Activated CD8-positive, alpha-beta T cell treated with anti-CD3 and anti-CD28 coated beads for 36 hours (primary cell): Measurements from ENCODE around the gene MYO1B. TPM values are rescaled to one million over a fixed set of nuclear protein-coding genes. Genes with fewer than 3 reads are reported as not detected.

Experiments used
- ATAC-seq: fragments of 200-7000 bp; cut with Tn5 transposase; one replicate; pipeline ENCODE4 v1.10.0; 2021; ENCODE audit warnings: mild to moderate bottlenecking, moderate library complexity
- CTCF ChIA-PET: fragments of 350-600 bp; sonication (Branson Sonifier 250); formaldehyde crosslinking; loops from one replicate; lab custom pipeline; 2021; ENCODE audit warnings: antibody characterized with exemption; lab: Charles Lee
- POLR2A ChIA-PET: fragments of 350-600 bp; sonication (Branson Sonifier 250); formaldehyde crosslinking; loops from one replicate; lab custom pipeline; 2021; ENCODE audit warnings: antibody characterized with exemption; lab: Charles Lee
- DNase-seq: peaks from one replicate; pipeline ENCODE4 v3.0.0-alpha.2; 2020
- H3K27ac Mint-ChIP-seq: one replicate; pipeline ENCODE4 v1.8.0; 2021; ENCODE audit warnings: mild to moderate bottlenecking, mixed read lengths
- H3K27me3 Mint-ChIP-seq: one replicate; pipeline ENCODE4 v1.8.0; 2021; ENCODE audit warnings: mixed read lengths
- H3K36me3 Mint-ChIP-seq: one replicate; pipeline ENCODE4 v1.8.0; 2021; ENCODE audit warnings: low read depth, mixed read lengths
- H3K4me1 Mint-ChIP-seq: one replicate; pipeline ENCODE4 v1.8.0; 2021; ENCODE audit warnings: low read depth, mixed read lengths
- H3K4me3 Mint-ChIP-seq: one replicate; pipeline ENCODE4 v1.8.0; 2021; ENCODE audit warnings: mild to moderate bottlenecking, moderate library complexity, mixed read lengths
- H3K9me3 Mint-ChIP-seq: one replicate; pipeline ENCODE4 v1.8.0; 2021; ENCODE audit warnings: mixed read lengths
- intact Hi-C: fragments of 100-400 bp; cut with micrococcal nuclease; formaldehyde crosslinking; loops from one replicate; pipeline ENCODE4 v1.10.0; 2022
- total RNA-seq, 2 experiments: library from RNA; stranded (reverse); gene quantifications; one replicate each; pipeline ENCODE4 v1.2.3, GENCODE V29; 2021
- TF ChIP-seq, protein P1 (sequence below): fragments of 200-600 bp; IDR thresholded peaks from one replicate; pipeline ENCODE4 v1.8.0; 2022; ENCODE audit warnings: antibody characterized with exemption, mild to moderate bottlenecking

The MYO1B gene
- total RNA-seq, 2 experiments from 2014 or later = 43.2 to 44.8 TPM

DNA sequence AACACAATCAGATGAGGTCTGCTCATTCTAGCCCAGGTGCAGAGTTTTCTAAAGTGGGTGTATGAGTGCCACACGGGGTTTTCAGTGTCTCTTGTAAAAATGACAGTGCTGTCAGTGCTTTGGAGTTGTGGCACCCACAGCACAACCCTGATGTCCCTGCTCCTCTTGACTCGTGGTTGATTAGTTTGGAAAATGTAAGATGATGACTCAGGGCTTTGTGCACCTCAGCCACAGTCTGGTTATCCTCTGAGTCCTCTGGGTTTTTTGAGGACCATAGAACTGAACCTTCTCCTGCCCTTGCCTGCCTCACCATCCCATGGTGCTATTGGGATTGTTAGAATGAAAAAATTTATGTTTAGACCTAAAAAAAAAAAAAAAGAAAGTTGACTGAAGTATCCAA lies 105.6 kb downstream of the MYO1B start:
- peaks cover 3% of the 10 kb centered on the region for H3K9me3 Mint-ChIP-seq
- intact Hi-C loops = no loop called here
- DNase-seq (no peak), ATAC-seq (no peak)
- H3K27ac Mint-ChIP-seq = no peak overlapping the region
- ChIA-PET CTCF (no interaction called here), POLR2A (no interaction called here)
- H3K36me3 Mint-ChIP-seq = peaks cover 2% of the 10 kb centered on the region
- H3K4me3 Mint-ChIP-seq = no peak overlapping the region
- H3K4me1 Mint-ChIP-seq = no peaks in the 10 kb centered on the region
- no peaks in the 10 kb centered on the region for H3K27me3 Mint-ChIP-seq
- TF ChIP-seq, protein P1, sequence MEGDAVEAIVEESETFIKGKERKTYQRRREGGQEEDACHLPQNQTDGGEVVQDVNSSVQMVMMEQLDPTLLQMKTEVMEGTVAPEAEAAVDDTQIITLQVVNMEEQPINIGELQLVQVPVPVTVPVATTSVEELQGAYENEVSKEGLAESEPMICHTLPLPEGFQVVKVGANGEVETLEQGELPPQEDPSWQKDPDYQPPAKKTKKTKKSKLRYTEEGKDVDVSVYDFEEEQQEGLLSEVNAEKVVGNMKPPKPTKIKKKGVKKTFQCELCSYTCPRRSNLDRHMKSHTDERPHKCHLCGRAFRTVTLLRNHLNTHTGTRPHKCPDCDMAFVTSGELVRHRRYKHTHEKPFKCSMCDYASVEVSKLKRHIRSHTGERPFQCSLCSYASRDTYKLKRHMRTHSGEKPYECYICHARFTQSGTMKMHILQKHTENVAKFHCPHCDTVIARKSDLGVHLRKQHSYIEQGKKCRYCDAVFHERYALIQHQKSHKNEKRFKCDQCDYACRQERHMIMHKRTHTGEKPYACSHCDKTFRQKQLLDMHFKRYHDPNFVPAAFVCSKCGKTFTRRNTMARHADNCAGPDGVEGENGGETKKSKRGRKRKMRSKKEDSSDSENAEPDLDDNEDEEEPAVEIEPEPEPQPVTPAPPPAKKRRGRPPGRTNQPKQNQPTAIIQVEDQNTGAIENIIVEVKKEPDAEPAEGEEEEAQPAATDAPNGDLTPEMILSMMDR = no peak

DNA sequence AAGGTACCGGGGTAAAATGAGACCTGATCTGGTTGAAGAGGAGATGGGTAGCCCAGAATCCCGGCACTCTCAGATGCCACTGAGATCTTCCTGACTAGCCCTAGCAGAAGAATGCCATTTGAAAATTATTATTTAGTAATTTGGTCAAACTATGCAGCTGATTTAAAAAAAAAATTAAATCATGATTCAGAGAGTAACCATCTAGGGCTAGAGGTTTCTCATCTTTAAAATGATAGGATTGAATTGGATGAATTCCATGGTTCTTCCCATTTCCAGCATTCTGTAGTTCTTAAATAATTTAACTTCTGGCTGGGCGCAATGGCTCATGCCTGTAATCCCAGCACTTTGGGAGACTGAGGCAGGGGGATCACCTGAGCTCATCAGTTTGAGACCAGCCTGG lies 106.1 kb downstream of the MYO1B start:
- no peak overlapping the region for H3K4me3 Mint-ChIP-seq
- no peak overlapping the region for H3K27ac Mint-ChIP-seq
- ATAC-seq = no peak
- no peaks in the 10 kb centered on the region for H3K27me3 Mint-ChIP-seq
- DNase-seq = no peak
- H3K9me3 Mint-ChIP-seq = peaks cover 3% of the 10 kb centered on the region
- CTCF ChIA-PET = no interaction called here
- POLR2A ChIA-PET = no interaction called here
- intact Hi-C loops = no loop called here
- H3K4me1 Mint-ChIP-seq = no peaks in the 10 kb centered on the region
- TF ChIP-seq, protein P1 = no peak
- peaks cover 2% of the 10 kb centered on the region for H3K36me3 Mint-ChIP-seq

DNA sequence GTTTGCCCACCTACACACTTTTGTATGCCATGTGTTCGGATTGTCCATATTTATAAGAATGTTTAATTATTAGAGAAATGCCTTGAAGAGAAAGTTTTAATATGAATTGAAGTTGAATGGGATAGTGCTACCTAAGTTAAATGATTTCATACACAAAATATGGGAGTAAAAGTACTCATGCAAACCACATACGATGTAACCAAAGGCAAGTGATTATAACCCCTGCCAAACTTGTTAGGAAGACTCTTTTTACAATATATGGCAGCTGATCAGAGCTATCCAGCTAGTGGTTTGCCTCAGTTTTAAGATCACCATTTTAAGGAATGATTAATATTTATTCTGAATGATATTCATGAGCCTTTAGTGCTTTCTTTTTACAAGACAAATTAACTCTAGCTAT lies 106.7 kb downstream of the MYO1B start:
- CTCF ChIA-PET = no interaction called here

DNA sequence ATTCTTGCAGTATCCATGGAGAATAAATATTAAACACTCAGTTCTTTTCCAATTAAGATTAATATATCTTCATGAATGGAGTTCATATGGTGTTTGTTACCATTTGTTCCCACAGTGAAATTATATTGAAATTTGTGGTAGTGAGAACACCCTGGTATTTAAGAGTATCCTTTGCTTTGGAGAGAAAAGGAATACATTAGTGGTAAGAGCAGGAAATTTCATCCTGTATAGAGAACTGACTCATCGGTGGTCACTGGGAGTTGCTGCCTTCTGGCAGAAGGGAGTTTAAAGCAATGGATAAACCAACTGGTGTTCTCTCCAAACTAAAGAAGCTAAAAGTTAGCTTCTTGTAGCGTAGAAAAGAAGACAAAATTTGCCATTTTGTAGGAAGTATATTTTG lies 107.3 kb downstream of the MYO1B start:
- Mint-ChIP-seq H3K4me1 (no peaks in the 10 kb centered on the region), H3K9me3 (peaks cover 3% of the 10 kb centered on the region), H3K36me3 (peaks cover 2% of the 10 kb centered on the region), H3K4me3 (no peak overlapping the region), H3K27me3 (peaks cover 2% of the 10 kb centered on the region), H3K27ac (no peak overlapping the region)
- POLR2A ChIA-PET = no interaction called here
- DNase-seq = no peak
- TF ChIP-seq, protein P1 = no peak
- CTCF ChIA-PET = no interaction called here
- ATAC-seq = no peak
- intact Hi-C loops = no loop called here

More for the DNA sequence above, 106.7 kb downstream of the MYO1B start:
- Mint-ChIP-seq H3K4me1 (no peaks in the 10 kb centered on the region), H3K27ac (no peak overlapping the region), H3K9me3 (peaks cover 3% of the 10 kb centered on the region), H3K27me3 (no peaks in the 10 kb centered on the region), H3K4me3 (no peak overlapping the region), H3K36me3 (peaks cover 2% of the 10 kb centered on the region)
- no peak for DNase-seq
- ATAC-seq = no peak
- intact Hi-C loops = no loop called here
- POLR2A ChIA-PET = no interaction called here
- TF ChIP-seq, protein P1 = no peak

DNA sequence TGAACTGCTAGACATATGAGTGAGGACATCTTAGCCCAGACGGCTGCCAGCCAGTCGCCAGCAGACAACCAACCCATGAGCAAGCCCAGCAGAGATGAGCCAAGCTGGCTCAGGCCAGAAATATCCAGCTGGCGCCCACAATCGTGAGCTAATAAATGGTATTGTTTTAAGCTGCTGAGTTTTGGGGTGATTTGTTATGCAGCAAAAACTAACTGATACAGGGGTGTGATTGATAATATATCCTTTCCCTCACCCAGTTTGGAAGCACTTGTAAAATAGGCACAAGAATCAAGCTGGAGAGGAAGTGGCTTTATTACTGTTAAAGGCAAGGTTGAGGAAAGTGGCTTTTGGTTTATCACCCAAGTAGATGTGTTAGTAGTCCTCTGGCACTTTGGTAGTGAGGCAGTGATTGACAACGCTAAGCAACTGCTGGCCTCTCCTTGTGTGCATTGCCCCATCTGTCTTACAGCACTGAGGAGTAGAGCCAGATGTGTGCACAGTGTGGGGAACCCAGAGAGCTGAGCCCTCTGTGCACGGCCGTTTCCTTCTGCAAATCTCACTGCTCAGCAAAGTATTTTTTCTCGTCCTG lies 110.1 kb downstream of the MYO1B start:
- H3K27me3 Mint-ChIP-seq = peaks cover 2% of the 10 kb centered on the region
- ChIA-PET CTCF (interaction anchor here (1.6 kb wide), 1 partner anchor 137 kb away, joined by 4 read pairs; no protein-coding TSS in a partner anchor), POLR2A (interaction anchor here (1.1 kb wide), 1 partner anchor 134 kb away, joined by 3 read pairs; no protein-coding TSS in a partner anchor)
- TF ChIP-seq, protein P1 = no peak
- ATAC-seq (no peak), DNase-seq (no peak)
- H3K27ac Mint-ChIP-seq = no peak overlapping the region
- no peaks in the 10 kb centered on the region for H3K36me3 Mint-ChIP-seq
- intact Hi-C loops = no loop called here
- H3K4me1 Mint-ChIP-seq = no peaks in the 10 kb centered on the region
- H3K9me3 Mint-ChIP-seq = peaks cover 3% of the 10 kb centered on the region
- H3K4me3 Mint-ChIP-seq = no peak overlapping the region
